ENCODE measurements around the gene FMNL2. TPM values are rescaled to one million over a fixed set of nuclear protein-coding genes. Genes with fewer than 3 reads are reported as not detected.

The FMNL2 gene
- total RNA-seq, 4 donors from 2014 or later, result 6.7 to 17.2 (median 11.5) TPM

GRCh38 chr2:152399003-152399402 lies 64.0 kb downstream of the FMNL2 start:
- in situ Hi-C loops (cut with MboI; ENCODE audit: low sequenced_read_pairs in 4 of 4) (loop anchor here in 1 of 4 donors (10.0 kb wide), 1 partner anchor 54 kb away; no protein-coding TSS in a partner anchor), intact Hi-C loops (cut with DNase I; ENCODE audit: low total_unique reads) (no loop called here)
- Histone ChIP-seq H3K4me1 (peaks cover 71 to 85% of the 10 kb centered on the region in 2 donors), H3K27ac (peak overlapping the region in 1 of 4 donors; percentile 38), H3K27me3 (no peaks in the 10 kb centered on the region), H3K36me3 (no peaks in the 10 kb centered on the region), H3K4me3 (no peak overlapping the region), H3K9me3 (no peaks in the 10 kb centered on the region)
- DNase-seq (no peak), ATAC-seq (no peak)
- TF ChIP-seq, protein P1, sequence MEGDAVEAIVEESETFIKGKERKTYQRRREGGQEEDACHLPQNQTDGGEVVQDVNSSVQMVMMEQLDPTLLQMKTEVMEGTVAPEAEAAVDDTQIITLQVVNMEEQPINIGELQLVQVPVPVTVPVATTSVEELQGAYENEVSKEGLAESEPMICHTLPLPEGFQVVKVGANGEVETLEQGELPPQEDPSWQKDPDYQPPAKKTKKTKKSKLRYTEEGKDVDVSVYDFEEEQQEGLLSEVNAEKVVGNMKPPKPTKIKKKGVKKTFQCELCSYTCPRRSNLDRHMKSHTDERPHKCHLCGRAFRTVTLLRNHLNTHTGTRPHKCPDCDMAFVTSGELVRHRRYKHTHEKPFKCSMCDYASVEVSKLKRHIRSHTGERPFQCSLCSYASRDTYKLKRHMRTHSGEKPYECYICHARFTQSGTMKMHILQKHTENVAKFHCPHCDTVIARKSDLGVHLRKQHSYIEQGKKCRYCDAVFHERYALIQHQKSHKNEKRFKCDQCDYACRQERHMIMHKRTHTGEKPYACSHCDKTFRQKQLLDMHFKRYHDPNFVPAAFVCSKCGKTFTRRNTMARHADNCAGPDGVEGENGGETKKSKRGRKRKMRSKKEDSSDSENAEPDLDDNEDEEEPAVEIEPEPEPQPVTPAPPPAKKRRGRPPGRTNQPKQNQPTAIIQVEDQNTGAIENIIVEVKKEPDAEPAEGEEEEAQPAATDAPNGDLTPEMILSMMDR (IDR thresholded peaks at IDR 0.05 in 4 of 5, conservative IDR thresholded peaks at IDR 0.05 in 1 of 5), result no peak
- no peak for TF ChIP-seq POLR2A (IDR thresholded peaks at IDR 0.05)

GRCh38 chr2:152400607-152401214 lies 65.7 kb downstream of the FMNL2 start:
- H3K27me3 ChIP-seq, result no peaks in the 10 kb centered on the region
- intact Hi-C loops (cut with DNase I; ENCODE audit: low total_unique reads) (loop anchor here (5.0 kb wide), 1 partner anchor 223 kb away; the partner anchor contains the start of gene STAM2), in situ Hi-C loops (cut with MboI; ENCODE audit: low sequenced_read_pairs in 4 of 4) (no loop called here)
- H3K9me3 ChIP-seq, result no peaks in the 10 kb centered on the region
- no peak for ATAC-seq
- H3K4me1 ChIP-seq, result peaks cover 72 to 89% of the 10 kb centered on the region in 2 donors
- TF ChIP-seq, protein P1 (IDR thresholded peaks at IDR 0.05 in 4 of 5, conservative IDR thresholded peaks at IDR 0.05 in 1 of 5), result no peak
- no peak for TF ChIP-seq POLR2A (IDR thresholded peaks at IDR 0.05)
- no peaks in the 10 kb centered on the region for H3K36me3 ChIP-seq
- H3K4me3 ChIP-seq, result no peak overlapping the region
- peak overlapping the region in 1 of 4 donors; percentile 86 for H3K27ac ChIP-seq
- no peak for DNase-seq

DNA sequence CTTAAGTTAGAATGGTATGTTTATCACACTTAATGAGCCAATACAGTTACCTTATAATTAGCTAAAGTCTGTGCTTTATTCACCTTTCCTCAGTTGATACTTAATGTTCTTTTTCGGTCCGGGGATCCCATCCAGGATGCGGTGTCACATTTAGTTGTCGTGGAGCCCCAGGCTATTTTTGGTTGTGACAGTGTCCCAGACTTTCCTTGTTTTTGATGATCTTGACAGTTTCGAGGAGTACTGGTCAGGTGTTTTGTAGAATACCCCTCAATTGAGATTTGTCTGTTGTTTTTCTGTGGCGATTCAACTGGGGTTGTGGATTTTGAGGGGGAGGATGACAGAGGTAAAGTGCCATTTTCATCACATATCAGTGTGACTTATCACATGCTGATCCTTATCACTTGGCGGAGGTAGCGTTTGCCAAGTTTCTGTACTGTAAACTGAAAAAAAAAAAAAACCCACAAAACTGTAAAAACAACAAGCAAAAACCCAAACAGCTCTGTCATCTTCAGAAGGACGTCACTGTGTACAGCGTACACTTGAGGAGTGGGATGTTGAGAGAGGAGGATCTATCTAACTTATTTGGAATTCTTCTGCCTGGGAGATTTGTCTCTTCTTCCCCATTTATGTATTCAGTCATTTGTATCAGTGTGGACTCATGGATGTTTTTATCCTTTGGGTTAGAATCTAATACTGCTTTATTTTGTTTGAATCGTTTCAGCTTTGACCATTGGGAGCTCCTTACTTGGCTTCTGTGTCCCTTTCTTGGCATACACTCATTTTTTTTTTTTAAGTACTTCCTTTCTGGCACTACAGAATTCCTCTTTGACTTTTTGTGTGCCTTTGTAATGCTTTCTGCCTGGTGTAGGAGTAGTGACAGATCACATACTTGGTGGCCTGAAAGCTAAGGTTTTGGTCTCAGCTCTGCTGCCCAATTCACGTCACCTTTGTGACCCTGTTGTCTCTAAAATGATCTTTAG lies 68.1 kb downstream of the FMNL2 start:
- in situ Hi-C loops (cut with MboI; ENCODE audit: low sequenced_read_pairs in 4 of 4), result no loop called here
- peaks cover 83 to 89% of the 10 kb centered on the region in 2 donors for H3K4me1 ChIP-seq
- TF ChIP-seq POLR2A (IDR thresholded peaks at IDR 0.05), result no peak
- TF ChIP-seq, protein P1 (IDR thresholded peaks at IDR 0.05 in 4 of 5, conservative IDR thresholded peaks at IDR 0.05 in 1 of 5), result no peak
- no peaks in the 10 kb centered on the region for H3K36me3 ChIP-seq
- no peaks in the 10 kb centered on the region for H3K27me3 ChIP-seq
- H3K4me3 ChIP-seq, result peak overlapping the region in 1 of 4 donors; percentile 26
- intact Hi-C loops (cut with DNase I; ENCODE audit: low total_unique reads), result loop anchor here (5.0 kb wide), 1 partner anchor 226 kb away; the partner anchor contains the start of gene STAM2
- H3K27ac ChIP-seq, result peak overlapping the region; percentile 65 to 86 (median 80)
- ATAC-seq (peak; percentile 52 to 53), DNase-seq (peak; percentile 20 to 57)
- no peaks in the 10 kb centered on the region for H3K9me3 ChIP-seq

GRCh38 chr2:152405206-152406118 lies 70.5 kb downstream of the FMNL2 start:
- H3K27ac ChIP-seq, result peak overlapping the region; percentile 71 to 86 (median 80)
- peak; percentile 17 to 59 for TF ChIP-seq POLR2A (IDR thresholded peaks at IDR 0.05)
- TF ChIP-seq, protein P1 (IDR thresholded peaks at IDR 0.05 in 4 of 5, conservative IDR thresholded peaks at IDR 0.05 in 1 of 5), result no peak
- DNase-seq (peak in 1 of 2 donors; percentile 46), ATAC-seq (peak; percentile 83 to 84)
- H3K4me1 ChIP-seq, result peaks cover 92 to 96% of the 10 kb centered on the region in 2 donors
- no peaks in the 10 kb centered on the region for H3K27me3 ChIP-seq
- H3K9me3 ChIP-seq, result no peaks in the 10 kb centered on the region
- in situ Hi-C loops (cut with MboI; ENCODE audit: low sequenced_read_pairs in 4 of 4) (no loop called here), intact Hi-C loops (cut with DNase I; ENCODE audit: low total_unique reads) (loop anchor here (2.0 to 5.0 kb wide), 2 partner anchors 67 to 217 kb away; no protein-coding TSS in a partner anchor)
- no peaks in the 10 kb centered on the region for H3K36me3 ChIP-seq
- no peak overlapping the region for H3K4me3 ChIP-seq

All from gastrocnemius medialis (tissue), 4 donors.